GM12801 (cell line): ENCODE data around the gene P2RY11.

Experiments
- CTCF ChIP-seq: IDR thresholded peaks from one replicate; pipeline ENCODE4 v1.5.1; 2011; ENCODE audit warnings: control low read depth; ENCODE audit not compliant: insufficient read length; ENCODE audit errors: extremely low read depth

Gene P2RY11

GRCh38 chr19:10116085-10116865, 4.8 kb downstream of the P2RY11 start:
- TF ChIP-seq CTCF: no peak

GRCh38 chr19:10116866-10117616, 5.5 kb downstream of the P2RY11 start:
- no peak for TF ChIP-seq CTCF

GRCh38 chr19:10118960-10119359, 7.5 kb downstream of the P2RY11 start:
- no peak for TF ChIP-seq CTCF

GRCh38 chr19:10120538-10121189, 9.2 kb downstream of the P2RY11 start:
- no peak for TF ChIP-seq CTCF

GRCh38 chr19:10122045-10122444, 10.6 kb downstream of the P2RY11 start:
- no peak for TF ChIP-seq CTCF

GRCh38 chr19:10124429-10124828, 12.9 kb downstream of the P2RY11 start:
- TF ChIP-seq CTCF: no peak

- TF ChIP-seq CTCF: no peak
Measured at GRCh38 chr19:10126213-10126639, 14.7 kb downstream of the P2RY11 start.
